ENCODE data around the gene PLAAT5. TPM values are rescaled to one million over a fixed set of nuclear protein-coding genes. Genes with fewer than 3 reads are reported as not detected.

The PLAAT5 gene
- total RNA-seq, 1 experiment from 2014 or later: not detected

DNA sequence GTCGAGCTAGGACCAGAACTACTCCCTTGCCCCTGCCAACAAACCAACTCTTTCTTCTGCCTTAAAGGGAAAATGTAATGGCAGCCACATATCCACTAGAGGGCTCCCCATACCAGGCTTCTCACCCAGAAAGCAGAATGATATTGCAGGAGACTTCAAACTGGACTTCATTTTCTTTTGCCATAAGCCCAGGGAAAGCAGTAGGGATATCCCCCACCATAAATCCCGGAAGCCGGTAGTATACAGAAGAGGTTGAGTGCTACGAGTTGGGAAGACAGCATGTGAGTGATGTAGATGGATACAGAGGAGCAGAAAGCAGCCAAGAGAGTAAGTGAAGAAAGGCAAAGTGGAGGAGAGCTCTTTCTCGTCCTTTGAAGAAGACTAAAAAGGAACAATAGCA, 12.1 kb downstream of the PLAAT5 start:
- H3K9me3 ChIP-seq (ENCODE audit: control insufficient read depth in 1 of 2, insufficient read depth in 1 of 2, low read depth in 1 of 2, low read length in 2 of 2): peaks cover 0 to 7% of the 10 kb centered on the region in 2 experiments; a peak in 1 of 4 replicates
- TF ChIP-seq MAX (IDR thresholded peaks at IDR 0.05) (no peak), SRF (IDR thresholded peaks at IDR 0.05; ENCODE audit: low read depth) (no peak), REST (IDR thresholded peaks at IDR 0.05; ENCODE audit: low read depth) (no peak), TCF7L2 (IDR thresholded peaks at IDR 0.05; ENCODE audit: borderline replicate concordance, extremely low read depth, insufficient read depth, insufficient read length) (no peak), EGR1 (IDR thresholded peaks at IDR 0.05; ENCODE audit: low read depth) (no peak), SIN3A (IDR thresholded peaks at IDR 0.05; ENCODE audit: low read depth) (no peak), YY1 (IDR thresholded peaks at IDR 0.05; ENCODE audit: extremely low read depth, insufficient replicate concordance, low read depth, low read length) (peak; percentile 56), FOSL1 (IDR thresholded peaks at IDR 0.05; ENCODE audit: low read depth) (no peak), ZBTB33 (IDR thresholded peaks at IDR 0.05; ENCODE audit: extremely low read depth, insufficient replicate concordance, low read length) (no peak), CEBPB (IDR thresholded peaks at IDR 0.05; ENCODE audit: low read depth) (no peak), ZNF274 (IDR thresholded peaks at IDR 0.05; ENCODE audit: low read depth, low read length) (no peak), POLR2AphosphoS5 (IDR thresholded peaks at IDR 0.05; ENCODE audit: low read depth, low read length) (no peak), EZH2phosphoT487 (IDR thresholded peaks at IDR 0.05; ENCODE audit: borderline replicate concordance) (no peak), CTCF (IDR thresholded peaks at IDR 0.05 in 2 of 3, conservative IDR thresholded peaks at IDR 0.05 in 1 of 3; ENCODE audit: borderline replicate concordance in 1 of 3, insufficient read depth in 1 of 3, low read depth in 2 of 3, low read length in 2 of 3) (peak; percentile 85 to 94 (median 88)), CBX3 (IDR thresholded peaks at IDR 0.05; ENCODE audit: low read depth) (peak; percentile 35; the same call in 1 of the 2 replicates), SP1 (IDR thresholded peaks at IDR 0.05; ENCODE audit: low read depth) (no peak), JUND (IDR thresholded peaks at IDR 0.05) (no peak), ELF1 (IDR thresholded peaks at IDR 0.05; ENCODE audit: borderline replicate concordance, low read depth) (peak; percentile 31; the same call in 1 of the 2 replicates), POLR2A (IDR thresholded peaks at IDR 0.05; ENCODE audit: borderline replicate concordance, extremely low read depth, insufficient read depth, insufficient read length) (no peak), EZH2 (IDR thresholded peaks at IDR 0.05) (no peak), ZFX (IDR thresholded peaks at IDR 0.05) (no peak)

More for the DNA sequence above, 12.1 kb downstream of the PLAAT5 start:
- Histone ChIP-seq H3K4me2 (ENCODE audit: low read length) (peak overlapping the region; percentile 39; the same call in 1 of the 2 replicates), H3K27me3 (ENCODE audit: insufficient read depth, low read length) (no peaks in the 10 kb centered on the region), H3K27ac (ENCODE audit: low read depth, low read length) (no peak overlapping the region), H3K36me3 (ENCODE audit: control insufficient read depth in 1 of 2, insufficient read depth in 2 of 2, low read length in 2 of 2) (no peaks in the 10 kb centered on the region), H3K79me2 (ENCODE audit: insufficient read depth, low read length) (no peaks in the 10 kb centered on the region), H4K20me1 (ENCODE audit: insufficient read depth) (no peaks in the 10 kb centered on the region), H2AFZ (ENCODE audit: low read depth, low read length, poor library complexity, severe bottlenecking) (peak overlapping the region; percentile 95), H3K4me1 (ENCODE audit: control insufficient read depth in 1 of 2, insufficient read depth in 2 of 2, low read length in 2 of 2) (peaks cover 0 to 6% of the 10 kb centered on the region in 2 experiments; a peak in 2 of 4 replicates), H3K9me2 (ENCODE audit: insufficient read depth) (no peaks in the 10 kb centered on the region), H3K9ac (ENCODE audit: low read length) (no peak overlapping the region), H3K4me3 (replicated peaks in 1 of 2; ENCODE audit: low read depth in 1 of 2, low read length in 2 of 2) (no peak overlapping the region)
- ChIA-PET POLR2A (interaction anchor here (0.8 kb wide), 1 partner anchor 157 kb away, joined by 4 read pairs; no protein-coding TSS in a partner anchor), RAD21 (ENCODE audit: low non-redundant PET in 1 of 2, low total read pairs in 2 of 2, uncharacterized antibody in 2 of 2, unreplicated experiment in 2 of 2) (interaction anchor here (1.0 to 1.6 kb wide), 3 partner anchors 29 to 157 kb away, joined by 3 to 7 read pairs (median 5); no protein-coding TSS in a partner anchor), CTCF (interaction anchor here (0.6 to 3.4 kb wide), 17 partner anchors 11 to 669 kb away, joined by 3 to 40 read pairs (median 5); partner anchors contain the start of gene PLAAT5)
- intact Hi-C loops (cut with micrococcal nuclease): loop anchor here (1.0 to 10.0 kb wide), 4 partner anchors 157 to 670 kb away; partner anchors contain the start of gene MARK2
- DNase-seq (ENCODE audit: low read depth, low spot score) (peak; percentile 68), ATAC-seq (peak; percentile 97)
- no TSS peak for BruUV-seq (replicated peaks)

Measured in HCT116 (cell line).